Measurements from ENCODE around the gene CFAP92.

The CFAP92 gene

DNA sequence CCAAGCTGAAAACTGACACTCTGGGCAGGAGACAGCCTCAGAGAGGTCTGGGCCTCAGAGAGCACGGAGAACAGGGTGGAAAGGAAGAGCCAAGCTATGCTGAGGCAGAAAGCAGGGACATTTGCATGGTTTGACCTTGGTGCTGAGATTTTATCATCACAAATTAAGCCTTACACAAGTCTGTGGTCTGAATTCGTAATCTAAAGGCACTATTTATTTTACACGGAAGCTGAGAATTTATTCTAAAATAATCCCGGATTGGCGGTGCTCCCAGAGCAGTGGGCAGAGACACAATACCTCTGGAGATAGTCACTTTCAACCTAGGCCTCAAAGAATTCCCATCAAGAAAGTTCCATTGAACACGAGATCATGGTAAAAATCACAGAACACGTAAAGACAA is 47.5 kb downstream of the CFAP92 start:
- POLR2A ChIA-PET = no interaction called here
- DNase-seq (ENCODE audit: extremely low spot score) = no peak
- TF ChIP-seq, protein P1, sequence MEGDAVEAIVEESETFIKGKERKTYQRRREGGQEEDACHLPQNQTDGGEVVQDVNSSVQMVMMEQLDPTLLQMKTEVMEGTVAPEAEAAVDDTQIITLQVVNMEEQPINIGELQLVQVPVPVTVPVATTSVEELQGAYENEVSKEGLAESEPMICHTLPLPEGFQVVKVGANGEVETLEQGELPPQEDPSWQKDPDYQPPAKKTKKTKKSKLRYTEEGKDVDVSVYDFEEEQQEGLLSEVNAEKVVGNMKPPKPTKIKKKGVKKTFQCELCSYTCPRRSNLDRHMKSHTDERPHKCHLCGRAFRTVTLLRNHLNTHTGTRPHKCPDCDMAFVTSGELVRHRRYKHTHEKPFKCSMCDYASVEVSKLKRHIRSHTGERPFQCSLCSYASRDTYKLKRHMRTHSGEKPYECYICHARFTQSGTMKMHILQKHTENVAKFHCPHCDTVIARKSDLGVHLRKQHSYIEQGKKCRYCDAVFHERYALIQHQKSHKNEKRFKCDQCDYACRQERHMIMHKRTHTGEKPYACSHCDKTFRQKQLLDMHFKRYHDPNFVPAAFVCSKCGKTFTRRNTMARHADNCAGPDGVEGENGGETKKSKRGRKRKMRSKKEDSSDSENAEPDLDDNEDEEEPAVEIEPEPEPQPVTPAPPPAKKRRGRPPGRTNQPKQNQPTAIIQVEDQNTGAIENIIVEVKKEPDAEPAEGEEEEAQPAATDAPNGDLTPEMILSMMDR (IDR thresholded peaks at IDR 0.05; ENCODE audit: control extremely low read depth, extremely low read depth, low read depth, missing control alignments) = no peak
- CTCF ChIA-PET = interaction anchor here (1.3 to 2.3 kb wide), 3 partner anchors 10 to 265 kb away, joined by 3 to 6 read pairs (median 3); no protein-coding TSS in a partner anchor

DNA sequence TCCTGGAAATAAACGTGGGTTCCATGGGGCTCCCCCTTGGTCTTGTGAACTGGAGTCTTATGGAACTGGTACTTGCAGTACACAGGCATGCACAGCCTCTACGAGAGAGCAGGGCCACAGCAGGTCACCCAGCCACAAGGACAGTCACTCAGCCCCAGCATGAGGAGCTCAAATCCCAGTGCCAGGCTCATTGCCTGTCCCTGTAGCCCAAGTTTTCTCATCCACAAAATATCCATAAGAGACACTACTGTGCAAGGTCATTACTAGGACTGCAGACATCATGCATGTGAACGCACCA is 48.0 kb downstream of the CFAP92 start:
- POLR2A ChIA-PET = no interaction called here
- TF ChIP-seq, protein P1 (IDR thresholded peaks at IDR 0.05; ENCODE audit: control extremely low read depth, extremely low read depth, low read depth, missing control alignments) = no peak
- CTCF ChIA-PET = interaction anchor here (1.3 to 2.3 kb wide), 3 partner anchors 9 to 265 kb away, joined by 3 to 6 read pairs (median 3); no protein-coding TSS in a partner anchor
- DNase-seq (ENCODE audit: extremely low spot score) = no peak

DNA sequence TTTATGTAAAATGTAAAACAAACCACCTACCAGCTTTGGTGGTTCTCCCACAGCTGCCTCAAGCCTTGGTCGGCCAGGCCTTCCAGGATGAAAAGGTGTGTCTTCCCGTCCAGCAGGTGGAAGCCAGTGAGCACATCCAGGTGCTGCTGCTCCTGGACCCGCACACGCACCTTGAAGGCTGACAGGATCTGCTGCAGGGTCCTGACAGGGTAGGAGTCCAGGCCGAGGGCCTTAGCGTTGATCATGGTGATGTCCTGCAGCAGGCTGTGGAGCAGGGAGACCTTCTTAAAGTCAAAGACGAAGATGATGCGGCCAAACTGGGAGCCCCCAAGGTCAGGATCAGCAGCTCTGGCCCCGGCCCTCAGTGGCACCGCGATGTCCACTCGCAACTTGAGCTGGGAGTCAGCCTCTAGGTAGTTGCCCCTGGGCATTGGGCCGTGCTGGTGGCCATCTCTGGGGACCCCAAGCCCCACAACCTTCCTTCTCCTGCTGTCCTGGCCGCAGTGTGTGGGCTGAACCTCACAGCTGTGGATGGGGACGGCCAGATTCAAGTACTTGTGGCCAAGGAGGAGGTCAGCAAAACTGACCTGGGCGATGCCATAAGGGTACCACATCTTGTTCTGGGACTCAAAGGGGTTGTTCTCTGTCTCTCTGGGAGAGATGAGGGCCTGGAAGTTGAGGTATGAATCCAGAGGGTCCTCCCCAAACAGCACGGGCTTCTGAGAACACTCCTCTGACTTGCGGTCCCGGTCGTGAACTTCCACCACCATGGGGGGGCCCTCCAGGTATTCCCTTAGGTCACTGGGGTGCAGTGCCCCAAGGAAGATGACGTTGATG is 48.6 kb downstream of the CFAP92 start:
- ChIA-PET CTCF (no interaction called here), POLR2A (no interaction called here)
- DNase-seq (ENCODE audit: extremely low spot score) = no peak
- TF ChIP-seq, protein P1 (IDR thresholded peaks at IDR 0.05; ENCODE audit: control extremely low read depth, extremely low read depth, low read depth, missing control alignments) = no peak

DNA sequence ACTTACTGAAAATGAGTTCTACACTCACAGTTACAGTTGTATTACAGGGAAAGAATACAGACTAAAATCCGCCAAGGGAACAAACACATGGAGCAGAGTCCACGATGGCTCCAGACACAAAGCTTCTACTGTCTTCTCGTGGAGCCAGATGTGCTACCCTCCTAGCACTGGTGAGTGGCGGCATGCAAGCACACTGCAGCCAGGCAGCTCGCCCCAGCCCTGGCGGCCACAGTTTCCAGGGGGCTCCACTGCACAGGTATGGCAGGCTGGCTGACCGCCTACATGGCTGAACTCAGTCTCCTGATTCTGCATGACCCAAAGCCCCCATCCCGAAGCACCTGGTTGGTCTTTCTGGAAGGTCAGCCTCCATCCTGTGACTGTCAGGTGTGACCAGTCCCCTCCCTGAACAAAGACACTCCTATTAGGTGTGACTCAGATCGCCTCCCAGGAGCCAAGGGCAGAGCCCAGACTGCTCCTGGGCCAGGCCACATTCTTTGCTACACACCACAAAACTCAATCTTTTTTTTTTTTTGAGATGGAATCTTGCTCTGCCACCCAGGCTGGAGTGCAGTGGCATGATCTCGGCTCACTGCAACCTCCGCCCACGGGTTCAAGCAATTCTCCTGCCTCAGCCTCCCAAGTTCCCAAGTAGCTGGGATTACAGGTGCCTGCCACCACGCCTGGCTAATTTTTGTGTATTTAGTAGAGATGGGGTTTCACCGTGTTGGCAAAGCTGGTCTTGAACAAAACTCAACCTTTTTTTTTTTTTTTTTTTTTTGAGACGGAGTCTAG is 51.5 kb downstream of the CFAP92 start:
- DNase-seq (ENCODE audit: extremely low spot score) = no peak
- TF ChIP-seq, protein P1 (IDR thresholded peaks at IDR 0.05; ENCODE audit: control extremely low read depth, extremely low read depth, low read depth, missing control alignments) = no peak
- ChIA-PET POLR2A (no interaction called here), CTCF (interaction anchor here (1.3 kb wide), 1 partner anchor 9 kb away, joined by 3 read pairs; no protein-coding TSS in a partner anchor)

DNA sequence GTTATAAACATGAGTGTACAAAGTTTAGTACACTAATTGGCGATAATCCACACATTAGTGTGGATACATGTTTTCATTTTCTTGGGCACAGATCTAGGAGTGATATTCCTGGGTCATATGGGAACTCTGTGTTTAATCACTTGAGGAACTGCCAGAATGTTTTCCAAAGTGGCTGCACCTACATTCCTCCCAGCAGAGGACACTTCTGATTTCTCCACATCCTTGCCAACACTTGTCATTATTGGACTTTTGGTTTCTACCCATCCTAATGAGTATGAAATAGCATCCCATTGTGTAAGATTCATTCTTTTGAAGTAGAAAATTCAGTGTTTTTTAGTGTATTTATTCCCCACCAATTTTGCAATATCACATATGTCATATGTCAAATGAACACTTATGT is 53.6 kb downstream of the CFAP92 start:
- TF ChIP-seq, protein P1 (IDR thresholded peaks at IDR 0.05; ENCODE audit: control extremely low read depth, extremely low read depth, low read depth, missing control alignments) = no peak
- ChIA-PET CTCF (no interaction called here), POLR2A (no interaction called here)
- DNase-seq (ENCODE audit: extremely low spot score) = no peak

DNA sequence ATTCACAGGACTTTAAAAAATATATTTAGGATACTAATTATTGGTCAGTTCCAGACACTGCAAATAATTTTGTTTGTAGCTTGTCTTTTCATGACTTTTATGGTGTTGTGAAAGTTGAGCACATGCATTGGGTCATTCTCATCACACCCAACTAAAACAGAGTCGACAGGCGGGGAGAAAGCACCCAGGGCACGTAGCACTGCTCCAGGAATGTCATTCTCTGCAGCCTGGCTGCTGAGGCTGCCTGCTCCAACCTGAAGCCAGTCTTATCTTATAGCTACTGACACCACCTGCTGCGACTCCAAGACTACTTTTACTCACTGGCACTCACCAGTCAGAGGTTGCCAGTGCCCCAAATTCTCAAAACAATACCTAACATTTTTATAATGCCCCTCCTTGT is 57.5 kb downstream of the CFAP92 start:
- CTCF ChIA-PET = interaction anchor here (1.4 kb wide), 1 partner anchor 10 kb away, joined by 3 read pairs; no protein-coding TSS in a partner anchor
- DNase-seq (ENCODE audit: extremely low spot score) = no peak
- POLR2A ChIA-PET = no interaction called here
- TF ChIP-seq, protein P1 (IDR thresholded peaks at IDR 0.05; ENCODE audit: control extremely low read depth, extremely low read depth, low read depth, missing control alignments) = no peak

Data from GM10248 (cell line).